CD4-positive, alpha-beta T cell (primary cell): Measurements from ENCODE around the gene BEND5. TPM values are rescaled to one million over a fixed set of nuclear protein-coding genes. Genes with fewer than 3 reads are reported as not detected.

Source experiments
- ATAC-seq: fragments of 200-7000 bp; cut with Tn5 transposase; one replicate; pipeline ENCODE4 v1.10.0; 2022; ENCODE audit warnings: mild to moderate bottlenecking; ENCODE audit not compliant: poor library complexity
- CTCF ChIA-PET: fragments of 350-600 bp; sonication (Branson Sonifier 250); formaldehyde crosslinking; loops from one replicate; lab custom pipeline; 2021; ENCODE audit warnings: antibody characterized with exemption, inconsistent platforms; lab: Charles Lee
- POLR2A ChIA-PET: fragments of 350-600 bp; sonication (Branson Sonifier 250); formaldehyde crosslinking; loops from one replicate; lab custom pipeline; 2021; ENCODE audit warnings: antibody characterized with exemption, inconsistent platforms; lab: Charles Lee
- DNase-seq, 14 experiments: peaks; one replicate each; pipeline ENCODE4 v3.0.0-alpha.2; 2013 to 2020; ENCODE audit warnings: mixed read lengths in 2 of 14
- H3K27ac ChIP-seq, 2 donors: one replicate each; pipeline versions ENCODE4 v1.5.1 to v1.7.0; 2013; ENCODE audit warnings: low read length in 2 of 2, low read depth in 1 of 2, mild to moderate bottlenecking in 1 of 2
- H3K27me3 ChIP-seq, 2 experiments: 1 replicate in 1 of 2; 2 replicates in 1 of 2; pipeline versions ENCODE4 v1.6.1 to v1.7.0; 2013; ENCODE audit warnings: low read length in 2 of 2, control low read depth in 1 of 2, mild to moderate bottlenecking in 1 of 2, moderate library complexity in 1 of 2; ENCODE audit not compliant: insufficient read depth in 2 of 2, control insufficient read depth in 1 of 2
- H3K36me3 ChIP-seq: one replicate; pipeline ENCODE4 v1.6.1; 2013; ENCODE audit warnings: low read length, control low read depth; ENCODE audit not compliant: insufficient read depth
- H3K4me1 ChIP-seq: one replicate; pipeline ENCODE4 v1.6.1; 2013; ENCODE audit warnings: low read length, control low read depth; ENCODE audit not compliant: insufficient read depth
- H3K4me3 ChIP-seq: one replicate; pipeline ENCODE4 v1.5.1; 2013; ENCODE audit warnings: mild to moderate bottlenecking, low read length, moderate library complexity
- H3K9me3 ChIP-seq, 2 experiments: 1 replicate in 1 of 2; 2 replicates in 1 of 2; pipeline versions ENCODE4 v1.6.1 to v1.7.0; 2013; ENCODE audit warnings: low read length in 2 of 2, mild to moderate bottlenecking in 2 of 2, control low read depth in 1 of 2, moderate library complexity in 1 of 2; ENCODE audit not compliant: control insufficient read depth in 1 of 2, insufficient read depth in 1 of 2
- H3K27ac Mint-ChIP-seq: one replicate; pipeline ENCODE4 v1.8.0; 2020; ENCODE audit warnings: mixed read lengths
- H3K27me3 Mint-ChIP-seq: one replicate; pipeline ENCODE4 v1.8.0; 2021; ENCODE audit warnings: mixed read lengths
- H3K36me3 Mint-ChIP-seq: one replicate; pipeline ENCODE4 v1.8.0; 2021; ENCODE audit warnings: low read depth, mixed read lengths
- H3K4me1 Mint-ChIP-seq: one replicate; pipeline ENCODE4 v1.8.0; 2021; ENCODE audit warnings: low read depth, mixed read lengths
- H3K4me3 Mint-ChIP-seq: one replicate; pipeline ENCODE4 v1.8.0; 2020; ENCODE audit warnings: mild to moderate bottlenecking, mixed read lengths
- H3K9me3 Mint-ChIP-seq: one replicate; pipeline ENCODE4 v1.8.0; 2020; ENCODE audit warnings: mixed read lengths
- CTCF ChIP-seq: fragments of 200-600 bp; IDR thresholded peaks from one replicate; pipeline ENCODE4 v1.8.0; 2022; ENCODE audit warnings: antibody characterized with exemption, mild to moderate bottlenecking
- intact Hi-C, 2 experiments: fragments of 100-400 bp; cut with DNase I in 1 of 2; cut with micrococcal nuclease in 1 of 2; formaldehyde crosslinking; loops; one replicate each; pipeline versions ENCODE4 v1.15.1 to v1.9.0; 2023 to 2025; cut with DNase I, micrococcal nuclease
- total RNA-seq, 174 experiments: library from RNA in 2 of 174; stranded (reverse) in 2 of 174; gene quantifications; one replicate each; pipeline ENCODE4 v1.2.3 and lab custom pipeline; 2021 to 2026

Gene BEND5
- total RNA-seq, 2 experiments from 2014 or later = 5.6 to 5.7 TPM

- Histone ChIP-seq H3K4me3 (no peak overlapping the region), H3K4me1 (no peaks in the 10 kb centered on the region), H3K27ac (no peak overlapping the region), H3K9me3 (no peaks in the 10 kb centered on the region), H3K27me3 (no peaks in the 10 kb centered on the region), H3K36me3 (no peaks in the 10 kb centered on the region)
- H3K9me3 Mint-ChIP-seq = no peaks in the 10 kb centered on the region
- H3K4me3 Mint-ChIP-seq = no peak overlapping the region
- ChIA-PET POLR2A (no interaction called here), CTCF (no interaction called here)
- TF ChIP-seq CTCF = no peak
- DNase-seq (no peak), ATAC-seq (no peak)
- H3K27ac Mint-ChIP-seq = no peak overlapping the region
- H3K36me3 Mint-ChIP-seq = peaks cover 57% of the 10 kb centered on the region
- intact Hi-C loops = no loop called here
- no peaks in the 10 kb centered on the region for H3K4me1 Mint-ChIP-seq
- H3K27me3 Mint-ChIP-seq = no peaks in the 10 kb centered on the region
Measured at GRCh38 chr1:48743480-48743879, 33.2 kb downstream of the BEND5 start.

- H3K9me3 ChIP-seq = no peaks in the 10 kb centered on the region
- no peaks in the 10 kb centered on the region for H3K27me3 ChIP-seq
- H3K4me1 ChIP-seq = no peaks in the 10 kb centered on the region
- Mint-ChIP-seq H3K36me3 (peaks cover 54% of the 10 kb centered on the region), H3K27ac (no peak overlapping the region), H3K4me3 (no peak overlapping the region), H3K4me1 (no peaks in the 10 kb centered on the region), H3K9me3 (no peaks in the 10 kb centered on the region), H3K27me3 (no peaks in the 10 kb centered on the region)
- no peak overlapping the region for H3K27ac ChIP-seq
- H3K4me3 ChIP-seq = no peak overlapping the region
- no peak for TF ChIP-seq CTCF
- intact Hi-C loops = no loop called here
- ChIA-PET POLR2A (no interaction called here), CTCF (no interaction called here)
- no peaks in the 10 kb centered on the region for H3K36me3 ChIP-seq
- ATAC-seq = no peak
- no peak for DNase-seq
Measured at GRCh38 chr1:48741380-48741779, 35.3 kb downstream of the BEND5 start.

- H3K4me3 Mint-ChIP-seq = no peak overlapping the region
- Histone ChIP-seq H3K4me1 (no peaks in the 10 kb centered on the region), H3K9me3 (no peaks in the 10 kb centered on the region), H3K27ac (no peak overlapping the region), H3K36me3 (no peaks in the 10 kb centered on the region), H3K4me3 (no peak overlapping the region), H3K27me3 (no peaks in the 10 kb centered on the region)
- TF ChIP-seq CTCF = no peak
- H3K4me1 Mint-ChIP-seq = no peaks in the 10 kb centered on the region
- CTCF ChIA-PET = no interaction called here
- intact Hi-C loops = no loop called here
- ATAC-seq (no peak), DNase-seq (no peak)
- POLR2A ChIA-PET = no interaction called here
- H3K36me3 Mint-ChIP-seq = peaks cover 51% of the 10 kb centered on the region
- H3K27ac Mint-ChIP-seq = no peak overlapping the region
- H3K9me3 Mint-ChIP-seq = no peaks in the 10 kb centered on the region
- no peaks in the 10 kb centered on the region for H3K27me3 Mint-ChIP-seq
Measured at GRCh38 chr1:48740621-48741020, 36.1 kb downstream of the BEND5 start.
